HG02884 (cell line): ENCODE measurements around the gene AMBP.
"Not testable (repeated sequence)": the region's sequence is repeated elsewhere in the genome, so short reads cannot be mapped to it uniquely, and the experiment has no call there.

Source experiments
- ATAC-seq: cut with Tn5 transposase; IDR thresholded peaks from one replicate; pipeline ENCODE4 v1.9.1; 2021; ENCODE audit warnings: mild to moderate bottlenecking, moderate library complexity; ENCODE audit not compliant: unreplicated experiment

The AMBP gene

DNA sequence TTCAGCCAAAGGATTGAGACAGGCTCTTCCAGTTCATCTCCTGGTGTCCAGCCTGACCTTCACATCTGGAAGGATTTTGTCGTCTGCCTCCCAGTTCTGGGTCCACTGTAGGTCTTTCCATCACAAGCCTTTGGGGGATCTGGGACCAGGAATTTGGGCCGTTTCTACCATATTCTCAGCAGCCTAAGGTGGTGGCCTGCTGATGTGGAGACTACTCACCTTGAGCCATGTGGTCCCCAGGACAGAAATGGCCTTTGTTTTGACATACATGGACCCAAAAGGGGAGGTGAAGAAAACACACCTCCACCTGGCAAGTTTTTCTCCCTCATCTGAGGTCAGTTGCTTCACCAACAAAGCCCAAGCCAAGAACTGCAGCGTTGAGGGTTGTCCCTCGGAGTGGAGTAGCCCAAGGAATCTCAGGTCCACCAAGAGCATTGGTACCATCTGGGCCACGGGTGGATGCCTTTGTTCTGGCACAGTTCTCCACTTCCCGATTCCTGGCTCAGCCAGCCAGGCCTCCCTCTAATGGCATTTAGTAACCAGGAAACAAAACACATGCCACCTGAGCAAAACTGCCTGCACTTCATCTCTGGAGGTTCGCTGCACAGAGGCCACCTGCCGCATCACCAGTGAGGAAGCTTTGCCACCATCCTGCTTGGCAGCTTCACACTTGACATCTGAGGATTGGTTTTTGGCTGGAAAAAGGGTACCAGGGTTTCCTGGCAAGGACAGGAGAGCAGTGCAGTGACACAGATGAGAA is 24.7 kb downstream of the AMBP start:
- no peak for ATAC-seq

DNA sequence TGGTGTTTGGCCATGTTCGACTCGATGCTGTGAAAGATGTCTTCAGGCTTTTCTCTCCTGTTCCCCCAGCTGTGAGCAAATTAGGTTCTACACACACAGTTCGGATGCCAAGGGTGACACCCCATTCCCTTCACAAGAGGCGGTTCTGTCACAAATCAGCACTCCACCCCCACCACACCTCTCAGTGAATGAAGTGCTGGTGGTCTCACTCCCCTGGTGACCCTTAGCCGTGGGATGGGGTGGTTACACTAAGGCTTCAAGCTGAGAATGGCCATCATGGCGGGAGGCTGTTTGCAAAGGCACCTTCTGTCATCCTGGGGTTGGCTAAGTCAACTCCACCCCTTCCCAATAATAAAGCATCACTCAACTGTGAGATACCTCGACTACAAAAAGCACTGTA is 26.4 kb downstream of the AMBP start:
- no peak for ATAC-seq

DNA sequence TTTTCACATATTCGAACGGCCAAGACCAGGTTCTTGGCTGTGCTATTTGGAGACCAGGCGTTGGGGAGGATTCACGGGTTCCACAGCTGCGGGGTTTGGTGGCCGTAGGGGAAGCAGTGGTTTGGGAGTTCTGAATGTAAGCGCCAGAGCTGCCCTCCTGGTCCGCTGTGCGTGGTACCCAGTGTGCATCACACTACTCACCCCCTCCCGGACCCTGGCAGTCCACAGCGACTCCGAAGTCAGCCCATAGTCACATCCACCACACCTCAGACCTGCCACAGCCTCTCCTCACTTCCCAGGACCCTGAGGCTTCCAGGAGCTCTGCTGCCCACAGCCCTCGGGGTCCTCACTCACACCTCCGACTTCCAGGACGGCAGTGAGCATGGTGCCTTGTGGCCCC is 26.8 kb downstream of the AMBP start:
- ATAC-seq = no peak

DNA sequence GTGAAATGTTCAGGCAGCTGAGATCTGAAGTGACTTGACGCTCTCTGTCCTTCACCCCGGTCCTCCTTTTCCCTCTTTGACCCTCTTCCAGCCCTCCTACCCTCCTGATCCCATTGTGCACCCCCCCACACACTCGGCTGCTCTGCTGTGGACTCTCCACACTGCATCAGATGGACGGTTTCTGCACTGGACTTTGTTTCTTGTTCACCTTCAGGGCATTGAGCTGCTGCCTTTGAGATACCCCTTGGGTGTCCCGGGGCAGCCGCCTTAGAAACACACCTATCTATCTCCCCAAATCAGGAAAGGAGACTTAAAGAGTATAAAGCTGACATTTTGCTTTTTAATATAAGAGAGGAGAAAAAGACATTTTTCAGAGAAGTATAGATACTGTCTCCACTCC is 27.5 kb downstream of the AMBP start:
- ATAC-seq = no peak

DNA sequence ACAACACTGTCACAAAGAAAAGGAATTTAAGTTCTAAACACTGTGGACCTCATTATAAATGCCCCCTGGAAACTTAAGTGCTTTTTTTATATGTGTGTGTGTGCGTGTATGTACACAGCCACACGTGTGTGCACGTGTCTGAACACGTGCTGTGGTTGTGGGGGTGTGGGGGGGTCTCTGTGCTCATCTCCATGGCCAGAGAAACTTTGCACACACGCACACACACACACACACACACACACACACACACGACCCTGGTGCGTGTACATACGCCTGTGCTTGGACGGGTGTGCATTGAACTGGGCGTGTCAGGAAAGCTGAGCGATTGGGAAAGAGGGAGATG is 27.9 kb downstream of the AMBP start:
- ATAC-seq = no peak

DNA sequence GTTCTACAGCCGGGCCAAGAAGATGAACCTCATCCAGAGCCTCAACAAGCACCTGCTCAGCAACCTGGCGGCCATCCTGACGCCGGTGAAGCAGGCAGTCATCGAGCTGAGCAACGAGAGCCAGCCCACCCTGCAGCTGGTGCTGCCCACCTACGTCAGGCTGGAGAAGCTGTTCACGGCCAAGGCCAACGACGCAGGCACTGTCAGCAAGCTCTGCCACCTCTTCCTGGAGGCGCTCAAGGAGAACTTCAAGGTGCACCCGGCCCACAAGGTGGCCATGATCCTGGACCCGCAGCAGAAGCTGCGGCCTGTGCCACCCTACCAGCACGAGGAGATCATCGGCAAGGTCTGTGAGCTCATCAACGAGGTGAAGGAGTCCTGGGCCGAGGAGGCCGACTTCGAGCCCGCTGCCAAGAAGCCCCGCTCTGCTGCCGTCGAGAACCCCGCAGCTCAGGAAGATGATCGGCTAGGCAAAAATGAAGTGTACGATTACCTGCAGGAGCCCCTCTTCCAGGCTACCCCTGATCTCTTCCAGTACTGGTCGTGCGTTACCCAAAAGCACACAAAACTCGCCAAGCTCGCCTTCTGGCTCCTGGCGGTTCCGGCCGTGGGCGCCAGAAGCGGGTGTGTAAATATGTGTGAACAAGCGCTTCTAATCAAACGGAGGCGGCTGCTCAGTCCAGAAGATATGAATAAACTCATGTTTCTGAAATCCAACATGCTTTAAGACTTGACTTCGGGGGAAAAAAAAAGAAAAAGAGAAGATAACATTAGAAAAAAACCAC is 28.5 kb downstream of the AMBP start:
- ATAC-seq = no peak

DNA sequence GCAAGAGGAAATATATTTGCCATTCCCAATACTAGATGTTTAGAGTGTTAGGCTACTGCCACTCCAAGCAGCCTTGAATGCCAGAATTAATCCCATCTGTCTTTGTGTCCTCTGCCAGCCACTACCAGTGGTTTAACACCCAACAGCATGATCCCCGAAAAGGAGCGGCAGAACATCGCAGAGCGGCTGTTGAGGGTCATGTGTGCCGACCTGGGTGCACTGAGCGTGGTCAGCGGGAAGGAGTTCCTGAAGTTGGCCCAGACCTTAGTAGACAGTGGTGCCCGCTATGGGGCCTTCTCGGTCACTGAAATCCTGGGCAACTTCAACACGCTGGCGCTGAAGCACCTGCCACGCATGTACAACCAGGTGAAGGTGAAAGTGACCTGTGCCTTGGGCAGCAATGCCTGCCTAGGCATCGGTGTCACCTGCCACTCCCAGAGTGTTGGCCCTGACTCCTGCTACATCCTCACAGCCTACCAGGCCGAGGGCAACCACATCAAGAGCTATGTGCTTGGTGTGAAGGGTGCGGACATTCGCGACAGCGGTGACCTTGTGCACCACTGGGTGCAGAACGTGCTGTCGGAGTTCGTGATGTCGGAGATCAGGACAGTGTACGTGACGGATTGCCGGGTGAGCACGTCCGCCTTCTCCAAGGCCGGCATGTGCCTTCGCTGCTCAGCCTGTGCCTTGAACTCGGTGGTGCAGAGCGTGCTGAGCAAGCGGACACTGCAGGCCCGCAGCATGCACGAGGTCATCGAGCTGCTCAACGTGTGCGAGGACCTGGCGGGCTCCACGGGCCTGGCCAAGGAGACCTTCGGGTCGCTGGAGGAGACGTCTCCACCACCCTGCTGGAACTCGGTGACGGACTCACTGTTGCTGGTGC is 29.3 kb downstream of the AMBP start:
- ATAC-seq = no peak

DNA sequence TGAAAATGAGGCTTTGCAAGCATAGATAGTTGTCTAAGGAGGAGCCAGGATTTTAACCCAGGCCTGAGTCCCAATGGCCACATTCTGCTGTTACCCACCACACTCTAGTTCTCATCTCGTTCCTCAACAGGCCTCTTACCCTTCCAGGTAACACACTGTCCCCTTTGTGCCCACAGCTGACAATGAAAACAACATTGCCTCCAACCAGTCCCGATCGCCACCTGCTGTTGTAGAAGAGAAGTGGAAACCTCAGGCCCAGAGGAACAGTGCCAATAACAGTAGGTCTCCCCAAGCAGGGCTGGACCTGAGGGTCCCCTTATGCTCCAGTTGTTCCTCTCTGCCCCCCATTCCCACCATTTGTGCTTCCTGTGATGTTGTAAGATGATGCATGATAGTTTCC is 30.4 kb downstream of the AMBP start:
- ATAC-seq = no peak

DNA sequence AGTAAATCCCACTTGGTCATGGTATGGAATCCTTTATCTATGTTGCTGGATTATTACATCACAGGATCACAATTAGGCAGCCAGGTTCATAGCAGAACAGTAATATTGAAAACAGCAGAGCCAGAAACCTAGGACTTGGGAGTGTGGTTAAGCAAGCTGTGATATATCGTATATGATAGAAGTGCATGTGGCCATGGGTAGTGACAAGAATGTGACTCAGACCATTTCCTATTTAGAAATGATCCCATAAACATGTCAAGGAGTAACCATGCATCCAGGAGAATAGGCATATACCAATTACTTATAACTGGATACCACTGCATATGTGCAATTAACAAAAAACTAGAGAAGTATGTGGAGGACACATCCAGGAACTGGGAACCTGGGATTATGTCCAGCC is 31.2 kb downstream of the AMBP start:
- no peak for ATAC-seq

DNA sequence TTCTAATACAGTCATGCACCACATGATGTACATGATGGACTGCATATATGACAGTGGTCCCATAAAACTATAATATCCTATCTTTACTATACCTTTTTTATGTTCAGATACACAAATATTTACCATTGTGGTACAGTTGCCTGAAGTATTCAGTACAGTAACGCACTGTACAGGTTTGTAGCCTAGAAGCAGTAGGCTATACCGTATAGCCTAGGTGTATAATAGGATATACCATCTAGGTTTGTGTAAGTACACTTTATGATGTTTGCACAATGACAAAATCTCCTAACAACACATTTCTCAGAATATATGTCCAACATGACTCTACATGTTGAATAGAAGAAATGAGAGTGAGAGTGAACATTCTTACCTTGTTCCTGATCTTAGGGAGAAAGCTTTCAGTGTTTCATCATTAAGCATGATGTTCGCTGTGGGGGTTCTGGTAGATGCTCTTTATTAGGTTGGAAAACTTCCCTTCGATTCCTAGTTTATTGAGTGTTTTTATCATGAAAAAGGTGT is 31.8 kb downstream of the AMBP start:
- ATAC-seq = no peak

DNA sequence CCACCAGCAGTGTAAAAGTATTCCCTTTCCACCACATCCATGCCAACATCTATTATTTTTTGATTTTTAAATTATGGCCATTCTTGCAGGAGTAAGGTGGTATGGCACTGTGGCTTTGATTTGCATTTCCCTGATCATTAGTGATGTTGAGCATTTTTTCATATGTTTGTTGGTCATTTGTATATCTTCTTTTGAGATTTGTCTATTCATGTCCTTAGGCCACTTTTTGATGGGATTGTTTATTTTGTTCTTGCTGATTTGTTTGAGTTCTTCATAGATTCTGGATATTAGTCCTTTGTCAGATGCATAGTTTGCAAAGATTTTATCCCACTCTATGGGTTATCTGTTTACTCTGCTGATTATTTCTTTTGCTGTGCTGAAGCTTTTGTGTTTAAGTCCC is 34.4 kb downstream of the AMBP start:
- not testable (repeated sequence) for ATAC-seq

DNA sequence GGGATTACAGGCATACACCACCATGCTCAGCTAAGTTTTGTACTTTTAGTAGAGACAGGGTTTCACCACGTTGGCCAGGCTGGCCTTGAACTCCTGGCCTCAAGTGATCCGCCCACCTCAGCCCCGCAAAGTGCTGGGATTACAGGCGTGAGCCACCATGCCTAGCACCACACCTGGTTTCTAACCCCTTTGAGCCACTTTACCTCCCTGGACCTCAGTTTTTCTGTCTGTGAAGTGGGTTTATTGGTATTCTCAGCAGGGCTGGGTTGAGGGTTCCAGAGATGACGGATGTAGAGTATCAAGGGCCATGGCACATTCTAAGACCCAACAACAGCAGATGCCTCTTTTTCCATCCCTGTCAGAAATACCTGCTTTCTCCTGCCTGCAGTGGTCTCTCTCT is 38.6 kb downstream of the AMBP start:
- ATAC-seq = no peak

DNA sequence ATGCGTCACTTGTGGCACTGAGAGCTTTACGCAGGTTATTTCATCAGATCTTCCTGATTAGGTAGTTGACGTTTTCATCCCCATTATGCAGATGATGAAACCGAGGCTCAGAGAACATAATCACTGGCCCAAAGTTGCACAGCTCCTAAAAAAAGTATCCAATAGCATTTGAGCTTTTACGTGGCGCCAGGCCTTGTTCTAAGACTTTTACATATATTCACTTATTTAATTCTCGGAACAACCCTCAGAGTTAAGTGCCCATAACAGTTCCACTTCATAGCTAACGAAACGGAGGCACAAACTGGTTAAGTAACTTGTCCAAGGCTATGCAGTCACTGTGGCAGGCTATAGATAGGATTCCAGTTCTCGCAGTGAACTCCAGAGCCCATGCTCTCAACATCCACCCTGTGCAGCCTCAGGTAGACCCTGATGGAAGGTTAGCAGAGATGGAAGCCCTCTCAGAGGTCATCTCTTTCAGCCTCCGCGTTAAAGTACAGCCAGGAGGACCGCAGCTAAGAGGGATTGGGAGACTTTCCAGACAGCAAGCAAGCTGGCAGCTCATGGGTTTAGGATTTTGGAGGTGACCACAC is 39.3 kb downstream of the AMBP start:
- ATAC-seq = no peak

DNA sequence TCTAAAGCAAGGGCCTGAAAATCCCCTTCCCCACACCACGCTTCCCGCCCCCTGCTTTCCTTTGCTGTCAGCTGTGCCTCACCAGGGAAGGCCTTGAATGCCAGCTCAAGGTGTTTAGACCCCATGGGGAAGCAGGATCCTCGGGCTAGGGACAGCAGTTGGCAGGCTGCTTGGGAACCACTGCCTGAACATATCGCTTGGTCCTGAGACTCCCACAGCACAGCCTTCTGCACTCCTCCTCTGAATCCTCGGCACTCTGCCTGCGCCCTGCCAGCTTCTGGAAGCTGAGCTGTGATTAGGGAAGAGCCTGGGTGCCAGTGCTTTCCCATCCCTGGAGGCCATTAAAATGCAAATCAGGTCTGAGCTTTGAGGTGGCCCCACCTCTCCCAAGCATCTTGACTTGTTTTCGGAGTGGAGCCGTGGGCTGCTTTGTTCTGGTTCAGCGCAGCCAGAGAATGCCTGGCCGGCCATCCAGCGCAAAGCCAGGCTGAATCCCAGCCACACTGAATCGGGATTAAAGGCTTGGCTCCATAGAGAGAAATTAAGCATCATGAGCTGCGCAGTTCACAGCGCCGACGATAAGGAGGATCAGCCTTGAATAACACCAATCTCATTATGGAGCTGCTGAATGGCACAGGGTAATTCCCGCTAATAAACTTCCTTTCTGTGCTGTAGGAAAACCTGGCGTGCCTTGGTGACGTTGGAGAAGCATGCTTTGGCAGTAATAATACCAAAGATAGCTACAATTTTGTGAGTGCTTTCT is 40.0 kb downstream of the AMBP start:
- no peak for ATAC-seq

DNA sequence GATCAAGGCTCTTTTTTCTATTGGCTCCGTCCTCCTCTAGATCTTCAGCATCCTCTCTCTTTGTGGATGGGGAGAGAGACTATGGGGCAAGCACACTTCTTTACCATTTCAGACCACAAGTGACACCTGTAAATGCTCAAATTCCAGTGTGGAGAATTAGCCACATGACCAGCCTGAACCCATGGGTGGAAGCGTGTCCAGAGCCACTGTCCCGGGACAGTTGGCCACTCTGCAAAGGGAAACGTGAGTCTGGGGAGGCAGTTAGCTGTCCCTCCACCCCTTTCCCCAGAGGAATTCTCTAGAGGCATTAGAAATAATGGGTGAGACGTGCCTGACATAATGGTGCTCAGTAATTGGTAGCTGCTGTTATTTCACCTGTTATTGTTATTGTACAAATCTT is 40.9 kb downstream of the AMBP start:
- no peak for ATAC-seq

DNA sequence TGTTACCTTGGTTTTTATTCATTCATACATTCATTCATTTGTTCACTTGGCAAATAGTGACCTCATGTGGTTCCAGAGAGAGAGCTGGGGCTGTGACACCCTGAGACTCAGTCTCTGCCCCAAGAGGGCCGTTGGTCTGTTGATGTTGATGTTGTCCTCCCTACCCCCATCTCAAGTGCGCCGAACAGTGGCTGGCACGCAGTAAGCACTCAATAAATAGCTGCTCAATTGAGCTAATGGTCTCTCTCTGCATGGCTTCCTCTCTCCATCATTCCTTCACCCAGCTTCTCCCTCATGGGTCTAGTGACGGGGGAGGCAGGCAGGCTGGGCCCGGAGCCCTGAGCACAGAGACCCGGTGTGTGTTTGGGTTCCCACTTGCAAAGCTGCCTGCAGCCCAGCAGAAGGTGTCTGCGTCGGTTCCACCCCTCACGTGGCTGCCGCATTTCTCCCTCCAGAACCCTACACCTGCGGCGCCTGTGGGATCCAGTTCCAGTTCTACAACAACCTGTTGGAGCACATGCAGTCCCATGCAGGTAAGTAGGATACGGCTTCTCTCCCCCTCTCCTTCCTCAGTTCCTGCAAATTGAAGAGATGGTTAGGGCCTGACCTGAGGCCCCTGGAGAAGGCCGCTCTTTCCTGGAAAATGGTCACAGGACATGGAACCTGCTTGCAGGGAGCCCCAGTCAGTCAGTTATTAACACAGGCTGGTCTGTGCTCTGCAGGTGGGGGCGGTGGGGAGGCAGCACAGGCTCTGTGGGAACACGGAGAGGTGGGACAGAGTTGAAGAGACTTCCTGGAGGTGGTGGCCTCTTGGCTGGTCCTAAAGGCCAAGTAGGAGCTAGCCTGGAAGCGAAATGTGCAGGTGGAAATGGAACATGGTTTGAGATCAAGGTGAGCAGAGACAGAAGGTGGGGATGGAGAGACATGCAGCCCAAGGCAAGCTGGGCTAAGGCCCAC is 42.0 kb downstream of the AMBP start:
- no peak for ATAC-seq

DNA sequence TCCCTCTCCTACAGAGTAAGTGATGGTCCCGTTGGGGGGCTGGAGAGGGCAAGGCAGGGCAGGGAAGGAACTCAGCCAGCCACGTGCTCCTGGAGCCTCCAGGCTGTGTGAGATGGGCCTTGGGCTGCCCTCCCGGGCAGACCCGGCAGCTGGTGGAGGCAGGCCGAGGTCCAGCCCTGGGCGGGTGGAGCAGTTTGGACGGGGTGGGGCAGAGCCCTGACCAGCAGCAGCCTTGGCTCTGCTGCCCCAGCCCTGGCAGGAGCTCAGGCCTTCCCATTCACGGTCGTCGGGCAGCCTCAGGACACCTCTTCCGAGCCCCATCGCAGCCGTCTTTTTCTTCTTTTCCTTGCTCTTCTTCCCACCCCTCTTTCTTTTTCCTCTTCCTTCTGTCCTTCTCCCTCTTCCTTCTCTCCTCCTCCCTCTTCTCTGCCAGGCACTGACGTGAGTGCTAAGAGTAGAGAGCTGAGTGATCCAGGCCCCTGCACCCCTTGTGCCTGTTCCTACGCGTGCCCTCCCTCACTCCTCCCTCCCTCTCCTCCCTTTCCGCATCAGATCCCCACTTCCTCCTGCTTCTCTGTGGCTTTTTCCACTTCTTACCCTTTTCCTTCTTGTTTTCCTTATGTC is 42.8 kb downstream of the AMBP start:
- no peak for ATAC-seq

DNA sequence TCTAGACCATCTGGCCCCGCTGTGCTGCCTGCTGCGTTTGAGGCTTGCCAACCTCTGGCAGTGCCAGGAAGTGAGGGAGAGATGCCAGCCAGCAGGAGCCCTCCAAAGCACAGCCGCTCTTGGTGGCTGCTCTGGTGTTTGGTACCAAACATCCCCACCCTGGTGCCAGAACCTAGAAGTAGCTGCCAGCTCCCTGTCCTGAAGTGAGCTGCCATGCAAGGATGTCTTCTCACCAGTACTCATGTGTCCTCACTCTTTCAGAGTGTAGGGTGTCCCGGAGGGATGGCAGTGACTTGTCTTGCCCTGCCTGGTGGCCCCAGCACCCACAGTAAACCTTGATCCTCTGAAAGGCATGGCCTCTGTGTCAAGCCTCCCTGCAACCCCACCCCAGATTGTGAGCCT is 43.4 kb downstream of the AMBP start:
- no peak for ATAC-seq

DNA sequence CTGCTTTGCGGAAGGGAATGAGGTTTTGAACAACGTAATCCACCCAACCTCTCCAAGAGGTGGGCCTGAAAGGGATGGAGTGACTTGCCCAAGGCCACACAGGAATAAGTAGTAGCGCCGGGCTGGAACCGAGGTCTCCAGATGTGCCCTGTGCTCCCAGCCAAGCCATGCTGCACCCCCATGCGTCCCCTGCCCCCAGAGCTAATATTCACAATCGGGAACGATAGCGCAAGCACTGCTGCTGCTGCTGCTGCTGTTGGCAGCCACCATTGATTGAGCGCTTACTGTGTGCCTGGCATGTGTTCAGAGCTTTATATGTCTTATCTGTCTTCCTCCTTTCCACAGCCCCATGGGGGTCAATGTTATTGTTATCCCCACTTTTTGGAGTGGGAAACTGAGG is 43.9 kb downstream of the AMBP start:
- ATAC-seq = no peak
